ENCODE data around the gene GTF2IRD1.
"Not testable (repeated sequence)": the region's sequence is repeated elsewhere in the genome, so short reads cannot be mapped to it uniquely, and the experiment has no call there.

Gene GTF2IRD1

GRCh38 chr7:74409571-74409970 is 44.1 kb upstream of the GTF2IRD1 start:
- no peak for DNase-seq (ENCODE audit: low read depth, low spot score)
- TF ChIP-seq YY1 (IDR thresholded peaks at IDR 0.05; ENCODE audit: insufficient read depth, insufficient read length) (no peak), SUZ12 (IDR thresholded peaks at IDR 0.05; ENCODE audit: extremely low read depth, insufficient read depth, insufficient read length) (no peak), ZNF274 (IDR thresholded peaks at IDR 0.05; ENCODE audit: low read depth, low read length) (no peak)

GRCh38 chr7:74410772-74411171 is 42.9 kb upstream of the GTF2IRD1 start:
- H3K4me1 ChIP-seq (ENCODE audit: insufficient read depth, insufficient read length) = no peaks in the 10 kb centered on the region
- no peak overlapping the region for H3K9ac ChIP-seq (ENCODE audit: insufficient read length, low read depth)
- TF ChIP-seq SUZ12 (IDR thresholded peaks at IDR 0.05; ENCODE audit: extremely low read depth, insufficient read depth, insufficient read length) (no peak), ZNF274 (IDR thresholded peaks at IDR 0.05; ENCODE audit: low read depth, low read length) (no peak), YY1 (IDR thresholded peaks at IDR 0.05; ENCODE audit: insufficient read depth, insufficient read length) (no peak)
- H3K9me3 ChIP-seq (ENCODE audit: insufficient read depth, low read length) = no peaks in the 10 kb centered on the region
- H3K27me3 ChIP-seq (ENCODE audit: insufficient read depth, insufficient read length) = no peaks in the 10 kb centered on the region
- no peak overlapping the region for H3K4me3 ChIP-seq (ENCODE audit: insufficient read length, low read depth)
- H3K36me3 ChIP-seq (ENCODE audit: insufficient read depth, insufficient read length, low read length) = peaks cover 6% of the 10 kb centered on the region
- no peak for DNase-seq (ENCODE audit: low read depth, low spot score)

More at GRCh38 chr7:74409571-74409970, 44.1 kb upstream of the GTF2IRD1 start:
- H3K9me3 ChIP-seq (ENCODE audit: insufficient read depth, low read length) = no peaks in the 10 kb centered on the region
- H3K9ac ChIP-seq (ENCODE audit: insufficient read length, low read depth) = no peak overlapping the region
- no peak overlapping the region for H3K4me3 ChIP-seq (ENCODE audit: insufficient read length, low read depth)
- H3K27me3 ChIP-seq (ENCODE audit: insufficient read depth, insufficient read length) = no peaks in the 10 kb centered on the region
- H3K4me1 ChIP-seq (ENCODE audit: insufficient read depth, insufficient read length) = no peaks in the 10 kb centered on the region
- peaks cover 12% of the 10 kb centered on the region for H3K36me3 ChIP-seq (ENCODE audit: insufficient read depth, insufficient read length, low read length)

- H3K9ac ChIP-seq (ENCODE audit: insufficient read length, low read depth); H3K36me3 ChIP-seq (ENCODE audit: insufficient read depth, insufficient read length, low read length); H3K4me3 ChIP-seq (ENCODE audit: insufficient read length, low read depth): not testable (repeated sequence)
These were observed 42.1 kb upstream of the GTF2IRD1 start for GRCh38 chr7:74411571-74411970.

GRCh38 chr7:74412056-74412455 is 41.6 kb upstream of the GTF2IRD1 start:
- Histone ChIP-seq H3K36me3 (ENCODE audit: insufficient read depth, insufficient read length, low read length) (no peaks in the 10 kb centered on the region), H3K4me3 (ENCODE audit: insufficient read length, low read depth) (no peak overlapping the region), H3K4me1 (ENCODE audit: insufficient read depth, insufficient read length) (no peaks in the 10 kb centered on the region), H3K27me3 (ENCODE audit: insufficient read depth, insufficient read length) (no peaks in the 10 kb centered on the region), H3K9me3 (ENCODE audit: insufficient read depth, low read length) (no peaks in the 10 kb centered on the region), H3K9ac (ENCODE audit: insufficient read length, low read depth) (no peak overlapping the region)
- DNase-seq (ENCODE audit: low read depth, low spot score) = no peak
- no peak for TF ChIP-seq SUZ12 (IDR thresholded peaks at IDR 0.05; ENCODE audit: extremely low read depth, insufficient read depth, insufficient read length)
- TF ChIP-seq YY1 (IDR thresholded peaks at IDR 0.05; ENCODE audit: insufficient read depth, insufficient read length) = no peak
- TF ChIP-seq ZNF274 (IDR thresholded peaks at IDR 0.05; ENCODE audit: low read depth, low read length) = no peak

More at GRCh38 chr7:74411571-74411970, 42.1 kb upstream of the GTF2IRD1 start:
- not testable (repeated sequence) for DNase-seq (ENCODE audit: low read depth, low spot score); H3K27me3 ChIP-seq (ENCODE audit: insufficient read depth, insufficient read length); H3K4me1 ChIP-seq (ENCODE audit: insufficient read depth, insufficient read length); H3K9me3 ChIP-seq (ENCODE audit: insufficient read depth, low read length)

GRCh38 chr7:74412603-74413002 is 41.1 kb upstream of the GTF2IRD1 start:
- Histone ChIP-seq H3K36me3 (ENCODE audit: insufficient read depth, insufficient read length, low read length) (no peaks in the 10 kb centered on the region), H3K9ac (ENCODE audit: insufficient read length, low read depth) (no peak overlapping the region), H3K4me3 (ENCODE audit: insufficient read length, low read depth) (no peak overlapping the region), H3K9me3 (ENCODE audit: insufficient read depth, low read length) (no peaks in the 10 kb centered on the region), H3K4me1 (ENCODE audit: insufficient read depth, insufficient read length) (no peaks in the 10 kb centered on the region), H3K27me3 (ENCODE audit: insufficient read depth, insufficient read length) (no peaks in the 10 kb centered on the region)
- TF ChIP-seq ZNF274 (IDR thresholded peaks at IDR 0.05; ENCODE audit: low read depth, low read length) (no peak), YY1 (IDR thresholded peaks at IDR 0.05; ENCODE audit: insufficient read depth, insufficient read length) (no peak), SUZ12 (IDR thresholded peaks at IDR 0.05; ENCODE audit: extremely low read depth, insufficient read depth, insufficient read length) (no peak)
- no peak for DNase-seq (ENCODE audit: low read depth, low spot score)

- H3K4me3 ChIP-seq (ENCODE audit: insufficient read length, low read depth); H3K9ac ChIP-seq (ENCODE audit: insufficient read length, low read depth); DNase-seq (ENCODE audit: low read depth, low spot score); H3K27me3 ChIP-seq (ENCODE audit: insufficient read depth, insufficient read length); H3K36me3 ChIP-seq (ENCODE audit: insufficient read depth, insufficient read length, low read length); H3K9me3 ChIP-seq (ENCODE audit: insufficient read depth, low read length); H3K4me1 ChIP-seq (ENCODE audit: insufficient read depth, insufficient read length): not testable (repeated sequence)
These were observed 38.9 kb upstream of the GTF2IRD1 start for GRCh38 chr7:74414595-74415333.

- Histone ChIP-seq H3K4me1 (ENCODE audit: insufficient read depth, insufficient read length) (no peaks in the 10 kb centered on the region), H3K9ac (ENCODE audit: insufficient read length, low read depth) (peak overlapping the region; percentile 50), H3K4me3 (ENCODE audit: insufficient read length, low read depth) (no peak overlapping the region), H3K27me3 (ENCODE audit: insufficient read depth, insufficient read length) (no peaks in the 10 kb centered on the region), H3K9me3 (ENCODE audit: insufficient read depth, low read length) (no peaks in the 10 kb centered on the region), H3K36me3 (ENCODE audit: insufficient read depth, insufficient read length, low read length) (no peaks in the 10 kb centered on the region)
- peak; percentile 51 for DNase-seq (ENCODE audit: low read depth, low spot score)
- TF ChIP-seq SUZ12 (IDR thresholded peaks at IDR 0.05; ENCODE audit: extremely low read depth, insufficient read depth, insufficient read length) = no peak
These were observed 36.2 kb upstream of the GTF2IRD1 start for GRCh38 chr7:74417419-74417971.
